ENCODE measurements around the gene ABCA2. TPM values are rescaled to one million over a fixed set of nuclear protein-coding genes. Genes with fewer than 3 reads are reported as not detected.

Gene ABCA2
- total RNA-seq, 4 donors from 2014 or later, result 51.1 to 204 (median 96.5) TPM

DNA sequence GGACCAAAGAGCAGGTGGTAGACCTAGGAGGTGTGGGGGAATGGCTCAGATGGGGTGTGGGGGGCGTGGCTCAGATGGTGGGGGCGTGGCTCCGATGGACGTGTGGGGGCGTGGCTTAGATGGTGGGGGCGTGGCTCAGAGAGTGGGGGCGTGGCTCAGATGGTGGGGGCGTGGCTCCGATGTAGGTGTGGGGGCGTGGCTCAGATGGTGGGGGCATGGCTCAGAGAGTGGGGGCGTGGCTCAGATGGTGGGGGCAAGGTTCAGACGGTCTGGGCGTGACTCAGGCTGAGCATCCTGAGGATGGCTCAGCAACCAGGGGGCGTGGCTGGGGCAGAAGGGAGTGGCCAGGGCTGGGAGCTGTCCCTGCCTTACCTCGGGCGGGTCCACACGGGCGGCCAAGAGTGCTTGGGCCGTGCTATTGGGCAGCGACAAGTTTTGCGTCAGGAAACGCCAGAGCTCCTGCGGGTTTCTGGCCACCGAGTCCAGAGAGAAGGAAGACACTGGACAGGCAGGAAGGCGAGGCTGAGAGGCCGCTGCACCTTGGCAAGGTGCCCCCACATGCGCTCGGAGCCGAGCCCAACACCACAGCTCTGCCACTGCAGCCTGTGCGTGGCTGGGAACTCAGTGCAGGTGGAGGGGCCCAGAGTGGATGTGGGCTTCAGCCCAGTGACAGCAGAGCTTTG, 5.9 kb downstream of the ABCA2 start:
- Histone ChIP-seq H3K36me3 (no peaks in the 10 kb centered on the region), H3K4me1 (peaks cover 3 to 35% (median 28%) of the 10 kb centered on the region in 4 donors), H3K9me3 (no peaks in the 10 kb centered on the region), H3K27me3 (no peaks in the 10 kb centered on the region), H3K4me3 (no peak overlapping the region), H3K27ac (peak overlapping the region; percentile 67 to 82 (median 70))
- TF ChIP-seq, protein P1, sequence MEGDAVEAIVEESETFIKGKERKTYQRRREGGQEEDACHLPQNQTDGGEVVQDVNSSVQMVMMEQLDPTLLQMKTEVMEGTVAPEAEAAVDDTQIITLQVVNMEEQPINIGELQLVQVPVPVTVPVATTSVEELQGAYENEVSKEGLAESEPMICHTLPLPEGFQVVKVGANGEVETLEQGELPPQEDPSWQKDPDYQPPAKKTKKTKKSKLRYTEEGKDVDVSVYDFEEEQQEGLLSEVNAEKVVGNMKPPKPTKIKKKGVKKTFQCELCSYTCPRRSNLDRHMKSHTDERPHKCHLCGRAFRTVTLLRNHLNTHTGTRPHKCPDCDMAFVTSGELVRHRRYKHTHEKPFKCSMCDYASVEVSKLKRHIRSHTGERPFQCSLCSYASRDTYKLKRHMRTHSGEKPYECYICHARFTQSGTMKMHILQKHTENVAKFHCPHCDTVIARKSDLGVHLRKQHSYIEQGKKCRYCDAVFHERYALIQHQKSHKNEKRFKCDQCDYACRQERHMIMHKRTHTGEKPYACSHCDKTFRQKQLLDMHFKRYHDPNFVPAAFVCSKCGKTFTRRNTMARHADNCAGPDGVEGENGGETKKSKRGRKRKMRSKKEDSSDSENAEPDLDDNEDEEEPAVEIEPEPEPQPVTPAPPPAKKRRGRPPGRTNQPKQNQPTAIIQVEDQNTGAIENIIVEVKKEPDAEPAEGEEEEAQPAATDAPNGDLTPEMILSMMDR (IDR thresholded peaks at IDR 0.05), result no peak
- TF ChIP-seq EP300 (IDR thresholded peaks at IDR 0.05; ENCODE audit: low read depth), result no peak
- TF ChIP-seq POLR2A (IDR thresholded peaks at IDR 0.05), result peak; percentile 65
- peak; percentile 68 to 81 (median 74) for TF ChIP-seq POLR2AphosphoS5 (IDR thresholded peaks at IDR 0.05)
- intact Hi-C loops (cut with DNase I; ENCODE audit: low total_unique reads) (no loop called here), in situ Hi-C loops (cut with MboI; ENCODE audit: low pct_ligation_motif_present in 1 of 4, low pct_unique_long_range_greater_than_20kb in 1 of 4, low sequenced_read_pairs in 3 of 4) (no loop called here)
- peak; percentile 97 for DNase-seq
- WGBS, 2 donors (ENCODE audit: low coverage in 1 of 2), result 23% methylated on average over 30 of the region's 30 CpGs; no CpG with 5 or more reads in 1 of the 2 donors

DNA sequence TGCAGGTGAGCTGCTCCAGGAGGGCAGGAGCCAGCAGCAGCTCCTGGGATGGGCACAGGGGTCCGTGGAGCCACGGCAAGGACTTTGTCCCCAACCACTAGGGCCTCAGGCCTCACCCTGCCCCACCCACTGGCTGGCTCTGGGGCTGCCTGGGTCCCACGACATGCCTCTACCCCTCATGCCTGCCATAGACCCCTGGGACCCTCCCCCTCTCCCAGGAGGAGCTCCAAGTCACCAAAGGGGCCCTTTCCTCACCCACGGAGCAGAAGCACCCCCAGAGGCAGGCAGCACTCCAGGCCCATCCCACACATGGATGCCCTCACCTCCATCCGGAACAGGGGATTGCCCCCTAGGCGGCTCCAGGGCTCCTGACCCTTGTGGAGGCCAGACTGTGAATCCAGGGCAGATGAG, 6.5 kb downstream of the ABCA2 start:
- DNase-seq, result no peak
- Histone ChIP-seq H3K36me3 (no peaks in the 10 kb centered on the region), H3K4me3 (no peak overlapping the region), H3K9me3 (no peaks in the 10 kb centered on the region), H3K27ac (peak overlapping the region in 1 of 4 donors; percentile 39), H3K4me1 (peaks cover 0 to 30% (median 22%) of the 10 kb centered on the region in 4 donors), H3K27me3 (no peaks in the 10 kb centered on the region)
- no peak for TF ChIP-seq EP300 (IDR thresholded peaks at IDR 0.05; ENCODE audit: low read depth)
- no peak for TF ChIP-seq POLR2A (IDR thresholded peaks at IDR 0.05)
- TF ChIP-seq, protein P1 (IDR thresholded peaks at IDR 0.05), result no peak
- no peak for TF ChIP-seq POLR2AphosphoS5 (IDR thresholded peaks at IDR 0.05)
- intact Hi-C loops (cut with DNase I; ENCODE audit: low total_unique reads), result no loop called here
- in situ Hi-C loops (cut with MboI; ENCODE audit: low pct_ligation_motif_present in 1 of 4, low pct_unique_long_range_greater_than_20kb in 1 of 4, low sequenced_read_pairs in 3 of 4), result no loop called here
- 69% methylated on average over 3 of the region's 6 CpGs; no CpG with 5 or more reads in 1 of the 2 donors for WGBS, 2 donors (ENCODE audit: low coverage in 1 of 2)

DNA sequence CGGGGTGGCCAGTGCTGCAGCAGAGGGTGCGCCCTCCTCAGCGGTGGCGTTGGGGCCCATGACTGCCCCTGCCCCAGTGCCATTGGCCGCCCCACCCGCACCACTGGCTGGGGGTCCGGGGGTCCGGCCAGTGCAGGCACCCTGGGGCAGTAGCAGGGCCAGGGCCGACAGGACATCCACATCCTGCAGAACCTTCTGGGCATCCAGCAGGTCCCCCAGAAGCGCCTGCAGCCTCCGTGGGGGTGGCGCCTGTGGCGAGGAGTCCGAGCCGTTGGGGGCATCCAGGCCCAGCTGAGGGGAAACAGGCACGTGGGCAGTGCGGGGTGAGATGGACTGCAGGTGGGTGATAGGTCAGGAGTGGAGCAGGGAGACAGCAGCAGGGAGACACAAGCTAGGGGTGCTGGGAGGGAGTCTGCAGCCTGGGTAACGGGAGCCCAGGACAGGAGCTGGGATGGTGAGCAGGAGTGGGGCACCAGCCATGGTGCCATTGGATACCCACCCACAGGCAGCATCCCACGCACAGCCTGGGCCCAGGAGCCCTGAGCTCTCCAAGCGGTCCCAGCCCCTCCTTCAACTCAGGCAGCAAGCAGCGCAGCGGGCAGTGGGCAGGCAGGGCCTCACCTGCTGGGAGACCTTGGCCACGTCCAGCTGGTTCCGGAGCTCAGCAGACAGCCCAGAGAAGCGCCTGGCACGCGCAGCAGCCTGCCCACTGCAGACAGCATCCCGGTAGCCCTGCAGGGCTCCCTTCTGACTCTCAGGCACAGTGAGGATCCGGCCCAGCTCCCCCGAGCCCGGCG, 7.1 kb downstream of the ABCA2 start:
- Histone ChIP-seq H3K9me3 (no peaks in the 10 kb centered on the region), H3K27me3 (no peaks in the 10 kb centered on the region), H3K36me3 (no peaks in the 10 kb centered on the region), H3K27ac (peak overlapping the region in 1 of 4 donors; percentile 39), H3K4me1 (peaks cover 0 to 24% (median 19%) of the 10 kb centered on the region in 4 donors), H3K4me3 (no peak overlapping the region)
- TF ChIP-seq EP300 (IDR thresholded peaks at IDR 0.05; ENCODE audit: low read depth) (no peak), POLR2AphosphoS5 (IDR thresholded peaks at IDR 0.05) (no peak), POLR2A (IDR thresholded peaks at IDR 0.05) (no peak)
- TF ChIP-seq, protein P1 (IDR thresholded peaks at IDR 0.05), result no peak
- no peak for DNase-seq
- in situ Hi-C loops (cut with MboI; ENCODE audit: low pct_ligation_motif_present in 1 of 4, low pct_unique_long_range_greater_than_20kb in 1 of 4, low sequenced_read_pairs in 3 of 4), result no loop called here
- WGBS, 2 donors (ENCODE audit: low coverage in 1 of 2), result 92% methylated on average over 20 of the region's 32 CpGs; no CpG with 5 or more reads in 1 of the 2 donors
- intact Hi-C loops (cut with DNase I; ENCODE audit: low total_unique reads), result no loop called here

All from transverse colon (tissue), 4 donors.